HepG2 (cell line): Measurements from ENCODE around the gene VTI1B. TPM values are rescaled to one million over a fixed set of nuclear protein-coding genes. Genes with fewer than 3 reads are reported as not detected.
A peak's percentile ranks its signal among the peaks of the same experiment; 100 is the strongest.

Source experiments
- CCDC6 ChIP-seq: sonication (generic); formaldehyde crosslinking; IDR thresholded peaks from 2 replicates; pipeline ENCODE4 v1.8.1; 2022; ENCODE audit warnings: mild to moderate bottlenecking, missing genetic modification reagents, moderate library complexity
- ELF3 ChIP-seq: IDR thresholded peaks from 2 replicates; pipeline ENCODE4 v1.6.1; 2016; ENCODE audit warnings: missing genetic modification reagents, missing compliant biosample characterization
- KLF12 ChIP-seq: sonication (generic); formaldehyde crosslinking; IDR thresholded peaks from 2 replicates; pipeline ENCODE4 v1.4.0; 2020; ENCODE audit warnings: missing genetic modification reagents, borderline replicate concordance
- LRRFIP1 ChIP-seq: sonication (generic); formaldehyde crosslinking; conservative IDR thresholded peaks from 2 replicates; pipeline ENCODE4 v1.4.0; 2020; ENCODE audit warnings: missing genetic modification reagents
- SIN3A ChIP-seq: IDR thresholded peaks from 2 replicates; pipeline ENCODE4 v1.6.1; 2011; ENCODE audit warnings: low read depth, mild to moderate bottlenecking, control low read depth, low read length, borderline replicate concordance
- TARDBP ChIP-seq: sonication (generic); formaldehyde crosslinking; IDR thresholded peaks from 2 replicates; pipeline ENCODE4 v1.8.0; 2022; ENCODE audit warnings: mild to moderate bottlenecking, missing genetic modification reagents
- THYN1 ChIP-seq: sonication (generic); formaldehyde crosslinking; IDR thresholded peaks from 2 replicates; pipeline ENCODE4 v1.8.1; 2023; ENCODE audit warnings: low read depth, mild to moderate bottlenecking, moderate library complexity, missing genetic modification reagents, borderline replicate concordance
- ZBTB39 ChIP-seq: sonication (generic); formaldehyde crosslinking; IDR thresholded peaks from 2 replicates; pipeline ENCODE4 v1.5.0; 2020; ENCODE audit warnings: missing genetic modification reagents
- ZFP41 ChIP-seq: sonication (generic); formaldehyde crosslinking; IDR thresholded peaks from 2 replicates; pipeline ENCODE4 v1.4.0; 2020; ENCODE audit warnings: mild to moderate bottlenecking, missing genetic modification reagents, borderline replicate concordance
- ZNF274 ChIP-seq: sonication (generic); formaldehyde crosslinking; IDR thresholded peaks from 2 replicates; pipeline ENCODE4 v1.5.1; 2020; ENCODE audit warnings: mild to moderate bottlenecking, missing genetic modification reagents
- ZNF354B ChIP-seq: sonication (generic); formaldehyde crosslinking; IDR thresholded peaks from 2 replicates; pipeline ENCODE4 v1.8.0; 2022; ENCODE audit warnings: mild to moderate bottlenecking, missing genetic modification reagents
- ZNF607 ChIP-seq: sonication (generic); formaldehyde crosslinking; IDR thresholded peaks from 2 replicates; pipeline ENCODE4 v1.5.1; 2020; ENCODE audit warnings: missing genetic modification reagents, mild to moderate bottlenecking, borderline replicate concordance
- ZNF747 ChIP-seq: sonication (generic); formaldehyde crosslinking; IDR thresholded peaks from 2 replicates; pipeline ENCODE4 v1.8.1; 2023; ENCODE audit warnings: missing genetic modification reagents, mild to moderate bottlenecking, borderline replicate concordance
- polyA plus RNA-seq, 8 experiments: library from polyadenylated mRNA; depleted of rRNA in 3 of 8; stranded (reverse) in 7 of 8; unstranded in 1 of 8; fragments of >200 nt; fragmentation: Illumina TruSeq in 4 of 8; extraction: Trizol in 4 of 8; gene quantifications; 2 replicates each; pipeline versions ENCODE4 v1.2.1 to v1.2.3, GENCODE V29; 2011 to 2016; ENCODE audit warnings: low read depth in 4 of 8, missing spikeins in 1 of 8, mixed read lengths in 1 of 8; ENCODE audit not compliant: insufficient read depth in 1 of 8
- total RNA-seq, 5 experiments: library from RNA; depleted of rRNA; stranded (reverse); fragments of >200 nt; fragmentation: Illumina TruSeq; extraction: Trizol; gene quantifications; 2 replicates each; pipeline ENCODE4 v1.2.3, GENCODE V29; 2016; ENCODE audit warnings: low read depth in 1 of 5
- TF ChIP-seq, protein P1 (sequence below): sonication (generic); formaldehyde crosslinking; IDR thresholded peaks from 2 replicates; pipeline ENCODE4 v1.5.0; 2020; ENCODE audit warnings: mild to moderate bottlenecking, missing genetic modification reagents, borderline replicate concordance
- TF ChIP-seq, protein P2 (sequence below): IDR thresholded peaks from 2 replicates; pipeline ENCODE4 v1.6.1; 2016; ENCODE audit warnings: missing compliant biosample characterization, missing genetic modification reagents, borderline replicate concordance

VTI1B gene
- total and polyA plus RNA-seq, 2 of the 13 experiments (the other 11 are each of a cell fraction or from before 2014, with no cell fraction given) = 39.0 to 103 TPM

DNA sequence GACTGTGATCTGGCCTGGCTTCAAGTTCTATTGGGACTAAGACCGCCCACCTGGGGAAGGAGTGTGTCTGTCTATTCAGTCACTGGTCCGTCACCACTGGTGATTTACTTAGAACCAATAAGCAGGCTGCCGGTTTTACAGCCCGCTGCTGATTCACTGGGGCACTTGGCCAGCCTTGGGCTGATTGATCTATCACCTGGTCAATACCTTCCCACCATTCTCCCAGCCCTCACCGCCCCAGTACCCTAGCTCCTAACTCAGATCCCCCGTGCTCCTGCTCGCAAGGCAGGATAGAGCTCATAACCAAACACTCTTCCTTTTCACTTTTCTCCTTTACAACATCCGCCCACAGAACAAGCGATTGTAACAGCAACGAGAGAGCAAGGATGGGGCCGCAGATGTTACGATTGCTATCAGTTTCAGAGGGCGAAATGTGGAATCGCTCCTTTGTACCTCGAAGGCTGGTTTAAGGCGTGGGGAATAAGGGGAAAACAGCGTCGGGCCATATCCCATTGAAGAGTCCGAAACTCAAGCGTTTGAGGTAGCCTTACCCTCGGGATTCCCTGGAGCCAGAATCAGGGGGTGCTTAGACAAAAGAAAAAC lies 20.5 kb upstream of the VTI1B start (continued):
- TF ChIP-seq SIN3A = peak; percentile 79; the same call in 1 of the 2 replicates
- TF ChIP-seq ZFP41 (CRISPR knock-in tag) = no peak
- no peak for TF ChIP-seq ZNF607 (CRISPR knock-in tag)
- no peak for TF ChIP-seq ELF3 (CRISPR knock-in tag)
- TF ChIP-seq, protein P1, sequence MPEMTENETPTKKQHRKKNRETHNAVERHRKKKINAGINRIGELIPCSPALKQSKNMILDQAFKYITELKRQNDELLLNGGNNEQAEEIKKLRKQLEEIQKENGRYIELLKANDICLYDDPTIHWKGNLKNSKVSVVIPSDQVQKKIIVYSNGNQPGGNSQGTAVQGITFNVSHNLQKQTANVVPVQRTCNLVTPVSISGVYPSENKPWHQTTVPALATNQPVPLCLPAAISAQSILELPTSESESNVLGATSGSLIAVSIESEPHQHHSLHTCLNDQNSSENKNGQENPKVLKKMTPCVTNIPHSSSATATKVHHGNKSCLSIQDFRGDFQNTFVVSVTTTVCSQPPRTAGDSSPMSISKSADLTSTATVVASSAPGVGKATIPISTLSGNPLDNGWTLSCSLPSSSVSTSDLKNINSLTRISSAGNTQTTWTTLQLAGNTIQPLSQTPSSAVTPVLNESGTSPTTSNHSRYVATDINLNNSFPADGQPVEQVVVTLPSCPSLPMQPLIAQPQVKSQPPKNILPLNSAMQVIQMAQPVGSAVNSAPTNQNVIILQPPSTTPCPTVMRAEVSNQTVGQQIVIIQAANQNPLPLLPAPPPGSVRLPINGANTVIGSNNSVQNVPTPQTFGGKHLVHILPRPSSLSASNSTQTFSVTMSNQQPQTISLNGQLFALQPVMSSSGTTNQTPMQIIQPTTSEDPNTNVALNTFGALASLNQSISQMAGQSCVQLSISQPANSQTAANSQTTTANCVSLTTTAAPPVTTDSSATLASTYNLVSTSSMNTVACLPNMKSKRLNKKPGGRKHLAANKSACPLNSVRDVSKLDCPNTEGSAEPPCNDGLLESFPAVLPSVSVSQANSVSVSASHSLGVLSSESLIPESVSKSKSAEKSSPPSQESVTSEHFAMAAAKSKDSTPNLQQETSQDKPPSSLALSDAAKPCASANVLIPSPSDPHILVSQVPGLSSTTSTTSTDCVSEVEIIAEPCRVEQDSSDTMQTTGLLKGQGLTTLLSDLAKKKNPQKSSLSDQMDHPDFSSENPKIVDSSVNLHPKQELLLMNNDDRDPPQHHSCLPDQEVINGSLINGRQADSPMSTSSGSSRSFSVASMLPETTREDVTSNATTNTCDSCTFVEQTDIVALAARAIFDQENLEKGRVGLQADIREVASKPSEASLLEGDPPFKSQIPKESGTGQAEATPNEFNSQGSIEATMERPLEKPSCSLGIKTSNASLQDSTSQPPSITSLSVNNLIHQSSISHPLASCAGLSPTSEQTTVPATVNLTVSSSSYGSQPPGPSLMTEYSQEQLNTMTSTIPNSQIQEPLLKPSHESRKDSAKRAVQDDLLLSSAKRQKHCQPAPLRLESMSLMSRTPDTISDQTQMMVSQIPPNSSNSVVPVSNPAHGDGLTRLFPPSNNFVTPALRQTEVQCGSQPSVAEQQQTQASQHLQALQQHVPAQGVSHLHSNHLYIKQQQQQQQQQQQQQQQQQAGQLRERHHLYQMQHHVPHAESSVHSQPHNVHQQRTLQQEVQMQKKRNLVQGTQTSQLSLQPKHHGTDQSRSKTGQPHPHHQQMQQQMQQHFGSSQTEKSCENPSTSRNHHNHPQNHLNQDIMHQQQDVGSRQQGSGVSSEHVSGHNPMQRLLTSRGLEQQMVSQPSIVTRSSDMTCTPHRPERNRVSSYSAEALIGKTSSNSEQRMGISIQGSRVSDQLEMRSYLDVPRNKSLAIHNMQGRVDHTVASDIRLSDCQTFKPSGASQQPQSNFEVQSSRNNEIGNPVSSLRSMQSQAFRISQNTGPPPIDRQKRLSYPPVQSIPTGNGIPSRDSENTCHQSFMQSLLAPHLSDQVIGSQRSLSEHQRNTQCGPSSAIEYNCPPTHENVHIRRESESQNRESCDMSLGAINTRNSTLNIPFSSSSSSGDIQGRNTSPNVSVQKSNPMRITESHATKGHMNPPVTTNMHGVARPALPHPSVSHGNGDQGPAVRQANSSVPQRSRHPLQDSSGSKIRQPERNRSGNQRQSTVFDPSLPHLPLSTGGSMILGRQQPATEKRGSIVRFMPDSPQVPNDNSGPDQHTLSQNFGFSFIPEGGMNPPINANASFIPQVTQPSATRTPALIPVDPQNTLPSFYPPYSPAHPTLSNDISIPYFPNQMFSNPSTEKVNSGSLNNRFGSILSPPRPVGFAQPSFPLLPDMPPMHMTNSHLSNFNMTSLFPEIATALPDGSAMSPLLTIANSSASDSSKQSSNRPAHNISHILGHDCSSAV = no peak
- peak; percentile 63; the same call in 1 of the 2 replicates for TF ChIP-seq TARDBP (CRISPR knock-in tag)
- peak; percentile 16; the same call in 1 of the 2 replicates for TF ChIP-seq ZNF747 (CRISPR knock-in tag)
- TF ChIP-seq, protein P2, sequence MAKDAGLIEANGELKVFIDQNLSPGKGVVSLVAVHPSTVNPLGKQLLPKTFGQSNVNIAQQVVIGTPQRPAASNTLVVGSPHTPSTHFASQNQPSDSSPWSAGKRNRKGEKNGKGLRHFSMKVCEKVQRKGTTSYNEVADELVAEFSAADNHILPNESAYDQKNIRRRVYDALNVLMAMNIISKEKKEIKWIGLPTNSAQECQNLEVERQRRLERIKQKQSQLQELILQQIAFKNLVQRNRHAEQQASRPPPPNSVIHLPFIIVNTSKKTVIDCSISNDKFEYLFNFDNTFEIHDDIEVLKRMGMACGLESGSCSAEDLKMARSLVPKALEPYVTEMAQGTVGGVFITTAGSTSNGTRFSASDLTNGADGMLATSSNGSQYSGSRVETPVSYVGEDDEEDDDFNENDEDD (CRISPR knock-in tag) = 0 out of 2 replicates have a peak, but pooled peaks have one; percentile 14
- peak; percentile 55; the same call in 1 of the 2 replicates for TF ChIP-seq KLF12 (CRISPR knock-in tag)
- TF ChIP-seq THYN1 = no peak
- TF ChIP-seq ZBTB39 (CRISPR knock-in tag) = no peak
- TF ChIP-seq ZNF354B = no peak
- no peak; the same call in 1 of the 2 replicates for TF ChIP-seq CCDC6
- no peak for TF ChIP-seq LRRFIP1 (CRISPR knock-in tag)
- no peak for TF ChIP-seq ZNF274 (CRISPR knock-in tag)
